ENCODE results near the gene RPL36.
"Not testable (repeated sequence)": the region's sequence is repeated elsewhere in the genome, so short reads cannot be mapped to it uniquely, and the experiment has no call there.

The RPL36 gene

DNA sequence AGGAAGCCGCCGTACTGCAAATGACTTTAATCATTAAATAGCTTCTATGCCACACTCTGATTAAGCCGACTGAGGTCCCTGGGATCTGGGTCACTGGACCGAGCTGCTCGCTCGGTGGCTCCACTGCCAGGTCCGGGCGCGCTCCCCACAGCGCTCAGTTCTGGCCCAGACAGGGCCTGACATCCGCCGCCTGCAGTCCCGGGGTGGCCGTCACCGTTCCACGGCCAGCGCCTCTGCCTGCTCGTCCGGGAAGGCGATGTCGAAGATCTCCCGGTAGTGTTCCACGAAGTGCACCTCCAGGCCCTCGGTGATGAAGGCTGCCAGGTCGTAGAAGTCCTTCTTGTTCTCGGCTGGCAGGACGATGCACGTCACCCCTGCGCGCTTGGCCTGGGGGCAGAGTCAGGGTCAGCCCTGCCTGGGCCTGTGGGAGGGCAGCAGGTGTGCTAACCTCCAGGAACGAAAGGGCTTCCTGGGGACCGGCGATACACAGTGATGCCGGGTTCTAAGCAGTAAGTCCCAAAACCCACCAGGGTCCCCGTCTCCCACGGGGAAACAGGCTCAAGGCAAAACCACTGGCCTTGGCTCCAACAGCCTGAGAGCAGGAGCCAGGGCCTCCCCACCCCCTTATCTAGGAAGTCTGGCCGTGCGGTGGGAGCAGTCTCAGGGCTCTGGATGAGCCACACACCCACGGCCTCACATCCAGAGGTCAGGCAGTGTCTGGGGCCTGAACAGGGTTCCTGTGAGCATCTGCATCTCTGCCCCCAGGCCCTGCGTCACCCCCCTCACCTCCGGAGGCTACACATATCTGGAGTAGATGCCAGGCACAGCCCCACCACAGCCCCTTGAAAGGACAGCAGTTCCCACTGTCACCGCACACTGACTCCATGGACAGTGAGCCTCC, 2.0 kb downstream of the RPL36 start:
- DNase-seq: no peak

DNA sequence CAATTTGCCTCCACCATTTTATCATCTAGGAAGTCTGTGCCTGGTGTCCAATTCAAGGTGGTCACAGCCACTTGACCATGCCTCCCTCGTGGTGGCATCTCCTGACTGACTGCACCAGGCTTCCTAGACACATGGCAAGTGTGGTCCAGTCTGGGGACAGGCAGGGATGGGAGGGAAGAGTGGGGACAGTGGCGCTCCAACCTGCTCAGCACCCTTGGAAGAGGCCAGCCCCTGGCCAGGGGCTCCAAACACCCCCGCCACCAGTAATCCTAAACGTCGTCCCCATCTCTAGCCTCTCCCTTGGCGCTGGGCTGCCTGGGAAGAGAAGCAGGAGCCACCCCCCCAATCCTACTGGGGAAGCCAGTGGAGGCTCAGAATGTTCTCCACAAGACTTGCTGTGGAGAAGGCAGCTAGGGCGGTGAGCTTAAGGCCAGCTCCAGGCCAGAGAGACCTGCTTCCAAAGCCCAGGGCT, 2.7 kb downstream of the RPL36 start:
- DNase-seq: no peak

DNA sequence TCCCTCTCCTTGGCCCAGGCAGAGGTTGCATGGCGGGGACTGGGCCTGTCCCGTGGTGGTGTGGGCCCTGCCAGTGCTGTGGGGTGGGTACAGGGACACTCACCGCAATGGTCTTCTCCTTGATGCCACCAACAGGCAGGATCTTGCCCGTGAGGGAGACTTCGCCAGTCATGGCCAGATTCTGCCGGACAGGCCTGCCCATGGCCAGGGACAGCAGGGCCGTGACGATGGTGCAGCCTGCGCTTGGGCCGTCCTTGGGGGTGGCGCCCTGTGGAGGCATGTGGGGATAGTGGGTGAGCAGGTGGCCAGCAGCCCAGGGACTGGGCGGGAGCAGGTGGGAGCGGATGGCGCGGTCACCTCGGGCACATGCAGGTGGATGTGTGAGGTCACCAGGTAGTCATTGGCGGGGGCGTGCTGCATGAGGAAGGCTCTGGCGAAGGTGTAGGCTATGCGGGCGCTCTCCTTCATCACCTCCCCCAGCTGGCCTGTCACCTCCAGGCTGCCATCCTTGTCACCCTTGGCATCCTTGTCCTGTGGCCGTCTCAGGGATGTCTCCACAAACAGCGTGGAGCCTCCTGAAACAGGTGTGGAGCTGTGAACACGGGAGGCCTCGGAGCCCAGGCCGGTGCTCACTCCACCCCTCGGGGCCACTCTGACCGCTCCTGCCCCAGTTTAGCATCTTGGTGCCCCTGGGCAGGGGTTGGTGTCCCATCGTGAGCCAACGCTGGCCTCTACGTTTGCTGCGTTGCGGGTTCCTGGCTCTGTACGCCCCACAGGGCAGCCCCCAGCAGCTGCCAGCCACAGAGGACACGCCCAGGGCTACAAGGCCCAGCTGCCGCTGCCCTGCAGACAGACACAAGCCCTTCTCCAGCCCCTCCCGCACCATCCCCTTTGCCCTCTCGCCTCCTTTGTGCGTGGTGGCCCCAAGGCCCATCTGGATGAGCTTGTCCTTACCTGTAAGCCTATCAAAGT, 3.4 kb downstream of the RPL36 start:
- no peak for DNase-seq

DNA sequence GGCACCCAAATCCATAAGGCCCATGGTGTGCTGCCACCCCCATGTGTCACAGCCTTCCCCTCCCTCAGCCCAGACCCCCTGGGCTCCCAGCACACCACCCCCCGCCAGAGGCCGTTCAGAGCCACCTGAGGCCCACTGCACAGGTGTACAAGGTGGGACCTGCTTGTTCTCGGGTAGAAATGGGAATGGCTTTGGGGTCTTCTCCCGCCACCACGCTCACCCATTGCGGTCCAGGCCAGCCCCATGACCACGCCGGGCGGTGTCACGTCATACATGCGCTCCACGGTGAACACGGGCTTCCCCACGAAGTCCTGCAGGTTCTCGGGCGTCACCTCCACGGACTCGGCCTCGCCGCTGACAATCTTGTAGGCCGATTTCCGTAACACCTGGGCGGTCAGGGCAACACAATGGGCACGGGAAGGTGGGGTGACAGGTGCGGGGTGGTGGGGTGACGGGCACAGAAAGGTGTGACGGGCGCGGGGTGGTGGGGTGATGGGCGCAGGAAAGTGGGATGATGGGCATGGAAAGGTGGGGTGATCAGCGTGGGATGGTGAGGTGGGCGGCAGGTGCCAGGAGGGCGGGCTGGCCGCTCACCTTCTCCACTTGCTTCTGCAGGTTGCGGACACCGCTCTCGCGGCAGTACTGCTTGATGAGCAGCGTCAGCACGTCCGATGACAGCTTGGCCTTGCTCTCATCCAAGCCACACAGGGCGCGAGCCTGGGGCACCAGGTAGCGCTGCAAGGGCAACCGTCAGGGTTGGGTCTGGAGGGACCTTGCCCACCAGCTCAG, 4.3 kb downstream of the RPL36 start:
- DNase-seq: no peak

DNA sequence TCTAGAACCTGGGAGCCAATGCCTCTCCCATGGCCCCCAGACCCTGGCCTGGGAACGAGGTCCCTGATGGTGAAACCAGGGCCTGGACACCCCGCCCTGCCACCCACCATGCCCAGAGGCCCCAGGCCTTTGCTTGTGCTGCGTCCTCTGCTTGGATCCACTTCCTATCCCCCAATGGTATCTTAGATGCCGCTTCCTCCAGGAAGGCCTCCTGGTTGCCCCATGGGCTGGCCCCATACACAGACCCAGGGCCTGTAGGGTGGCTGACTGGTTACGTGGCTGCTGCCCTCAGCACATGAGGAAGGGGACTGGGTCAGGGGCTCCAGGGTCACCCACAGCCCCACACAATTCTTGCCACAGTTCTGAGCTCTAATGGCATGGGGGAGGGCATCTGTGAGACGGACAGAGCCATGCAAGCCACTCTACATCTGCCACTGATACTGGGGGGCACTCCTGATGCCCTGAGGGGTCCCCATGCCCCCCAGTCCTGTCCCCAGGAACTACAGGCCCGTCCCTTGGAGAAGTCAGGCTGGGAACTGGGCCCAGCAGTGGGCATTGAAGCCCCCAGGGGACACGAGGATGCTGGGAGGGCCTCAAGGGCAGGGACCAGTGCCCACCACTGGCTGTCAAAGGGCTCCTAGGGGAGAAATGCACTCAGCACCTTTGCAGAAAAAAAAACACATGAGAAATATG, 5.0 kb downstream of the RPL36 start:
- no peak for DNase-seq

DNA sequence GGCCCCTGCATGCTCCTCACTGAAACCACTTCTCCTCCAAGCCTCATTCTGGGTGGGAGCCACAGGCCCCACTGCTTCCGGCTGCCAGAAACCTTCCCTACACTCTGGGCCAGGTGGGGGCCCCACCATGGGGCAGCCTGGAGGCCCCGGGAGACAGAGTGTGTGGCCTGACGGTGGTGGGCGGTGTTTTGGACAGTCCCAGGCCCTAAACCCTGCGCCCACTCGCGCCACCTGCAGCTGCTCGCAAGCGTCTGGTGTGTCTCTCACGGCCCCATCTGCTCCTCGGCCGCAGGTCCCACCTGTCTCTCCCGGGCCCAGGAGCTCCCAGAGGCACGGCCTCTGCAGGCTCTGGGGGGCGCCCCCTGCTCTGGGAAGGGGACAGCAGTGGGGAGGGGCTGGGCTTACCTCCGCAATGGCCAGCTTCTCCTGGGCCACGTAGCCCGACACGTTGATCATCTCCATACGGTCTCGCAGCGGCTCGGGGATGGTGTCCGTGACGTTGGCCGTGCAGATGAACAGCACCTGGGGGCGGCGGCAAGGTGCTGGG, 5.6 kb downstream of the RPL36 start:
- no peak for DNase-seq

DNA sequence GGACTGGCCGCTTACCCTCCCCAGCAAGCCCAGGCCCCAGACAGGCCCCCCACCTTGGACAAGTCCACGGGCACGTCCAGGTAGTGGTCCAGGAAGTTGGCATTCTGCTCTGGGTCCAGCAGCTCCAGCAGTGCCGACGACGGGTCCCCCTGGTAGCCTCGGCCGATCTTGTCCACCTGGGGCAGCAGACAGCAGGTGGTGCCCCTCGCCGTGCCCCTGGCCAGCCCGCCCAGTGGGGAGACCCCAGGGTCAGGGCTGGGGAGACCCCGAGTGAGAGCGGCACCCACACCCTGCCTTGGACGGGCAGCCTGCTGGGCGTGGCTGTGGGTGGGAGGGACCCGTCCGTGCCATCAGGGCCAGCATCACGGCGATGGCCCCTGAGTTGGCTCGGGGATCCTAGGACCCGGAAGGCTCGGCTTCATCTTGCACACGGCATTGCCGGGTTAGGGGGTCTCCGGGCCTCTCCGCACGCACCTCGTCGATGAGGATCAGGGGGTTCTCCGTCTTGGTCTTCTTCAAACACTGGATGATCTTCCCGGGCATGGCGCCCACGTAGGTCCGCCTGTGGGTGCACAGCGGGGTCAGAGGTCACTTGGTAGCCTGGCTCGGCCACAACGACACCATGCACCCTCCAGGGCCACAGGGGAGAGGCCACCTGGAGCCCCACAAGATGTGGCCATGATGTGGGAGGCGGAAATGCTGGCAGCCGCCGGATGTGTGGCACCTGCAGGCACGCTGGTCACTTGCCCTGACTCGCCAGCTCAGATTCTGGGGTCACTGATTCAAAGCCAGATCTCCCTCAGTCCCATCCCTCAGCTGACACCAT, 6.3 kb downstream of the RPL36 start:
- DNase-seq: no peak

DNA sequence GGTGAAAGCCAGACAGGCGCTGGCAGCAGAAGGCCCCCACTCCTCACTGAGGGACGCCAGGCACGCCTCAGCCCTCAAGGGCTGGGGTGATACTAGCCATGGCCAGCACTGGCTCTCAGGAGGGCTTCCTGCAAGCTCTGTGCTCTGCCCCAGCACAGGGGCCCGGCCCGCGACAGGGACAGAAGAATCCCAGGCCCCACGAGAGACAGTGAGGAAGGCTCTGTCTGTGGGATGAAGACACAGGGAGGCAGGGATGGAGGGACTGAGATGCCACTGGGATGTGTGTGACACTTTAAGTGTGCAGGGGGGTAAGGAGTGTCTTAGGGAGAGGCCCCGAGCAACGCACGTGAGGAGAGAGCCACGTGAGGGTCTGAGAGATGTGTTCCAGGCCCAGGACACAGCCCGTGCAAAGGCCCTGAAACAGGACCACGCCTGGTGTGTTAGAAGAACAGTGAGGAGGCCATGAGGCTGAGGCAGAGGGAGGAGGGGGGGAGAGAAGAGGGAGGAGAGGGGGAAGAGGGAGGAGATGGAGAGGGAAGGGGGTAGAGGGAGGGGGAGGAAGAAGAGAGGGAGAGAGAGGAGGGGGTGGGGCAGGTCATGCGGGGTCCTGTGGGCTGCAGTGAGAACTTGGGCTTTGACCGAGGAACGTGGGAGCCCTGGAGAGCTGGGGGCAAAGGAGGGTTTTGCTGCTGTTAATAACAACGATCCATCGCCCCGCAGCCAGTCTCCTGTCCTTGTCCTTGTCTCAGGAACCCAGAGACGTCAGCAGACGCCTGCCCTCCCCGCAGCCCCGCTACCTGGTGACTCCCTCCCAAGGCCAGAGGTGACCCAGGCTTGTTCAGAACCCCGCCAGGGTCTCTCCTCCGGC, 7.2 kb downstream of the RPL36 start:
- DNase-seq: no peak

DNA sequence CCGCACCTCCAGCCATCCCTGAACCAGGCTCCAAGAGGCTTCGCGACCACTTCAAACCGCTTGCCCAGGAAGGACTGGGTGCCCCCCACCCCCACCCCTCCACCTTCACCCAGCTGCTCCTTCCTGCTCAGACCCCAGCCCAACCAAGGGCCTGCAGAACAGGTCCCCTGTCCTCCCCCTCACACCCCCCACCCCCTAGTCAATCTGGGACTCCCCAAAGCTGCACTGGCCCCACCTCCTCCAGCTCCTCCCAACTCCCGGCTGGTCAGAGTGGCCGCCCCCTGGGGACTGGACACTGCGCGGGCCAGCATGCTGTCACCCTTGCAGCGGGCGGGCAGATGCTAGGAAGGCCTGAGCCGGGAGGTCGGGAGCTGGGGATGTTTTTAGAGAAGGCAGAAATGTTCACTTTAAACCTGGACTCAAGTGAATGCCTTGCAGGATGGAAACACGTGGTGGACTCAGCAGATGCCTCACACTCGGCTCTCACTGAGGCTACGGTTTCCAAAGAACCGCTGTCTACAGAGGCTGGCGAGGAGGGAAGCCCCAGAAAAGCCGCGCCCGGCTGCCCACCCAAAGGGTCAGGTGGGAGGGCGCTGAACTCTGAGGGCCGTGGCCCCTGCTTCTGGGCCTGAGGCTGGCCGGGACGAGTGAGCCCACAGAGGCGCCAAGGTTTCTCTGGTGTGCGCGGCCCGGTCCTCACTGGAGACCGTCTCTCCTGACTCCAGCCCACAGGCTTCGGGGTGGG, 8.0 kb downstream of the RPL36 start:
- DNase-seq: no peak

DNA sequence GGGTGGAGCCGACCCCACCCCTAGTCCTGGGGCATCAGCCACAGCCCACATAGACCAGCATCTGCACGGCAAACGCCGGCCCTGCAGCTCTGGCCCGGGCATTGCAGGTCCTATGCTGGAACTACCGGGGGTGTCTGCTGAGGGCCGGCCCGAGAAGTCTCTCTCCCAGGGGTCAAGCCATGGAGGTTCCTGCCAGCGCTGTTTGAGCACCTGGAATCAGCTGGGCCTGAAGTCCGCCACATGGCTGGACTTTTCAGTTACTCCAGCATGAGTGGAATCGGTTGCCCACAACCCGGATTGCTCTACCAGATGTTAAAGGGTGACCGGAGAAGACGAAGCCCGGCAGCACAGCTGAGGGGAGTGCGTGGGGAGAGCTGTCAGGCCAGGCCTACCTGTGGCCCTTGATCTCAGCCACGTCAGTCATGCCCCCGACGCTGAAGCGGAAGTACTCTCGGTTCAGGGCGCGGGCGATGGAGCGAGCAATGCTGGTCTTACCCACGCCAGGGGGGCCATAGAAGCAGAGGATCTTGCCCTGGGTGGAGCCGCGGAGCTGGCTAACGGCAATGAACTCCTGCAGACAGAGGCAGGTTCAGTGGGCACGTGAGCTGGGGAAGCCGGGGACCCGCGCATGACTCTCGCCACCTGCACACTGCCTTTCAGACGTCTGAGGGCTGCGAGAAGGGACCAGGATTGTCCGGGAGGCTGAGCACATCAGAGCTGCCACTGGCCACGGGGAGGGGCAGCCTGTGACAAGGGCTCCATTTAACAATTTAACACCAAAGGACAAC, 8.7 kb downstream of the RPL36 start:
- no peak for DNase-seq

DNA sequence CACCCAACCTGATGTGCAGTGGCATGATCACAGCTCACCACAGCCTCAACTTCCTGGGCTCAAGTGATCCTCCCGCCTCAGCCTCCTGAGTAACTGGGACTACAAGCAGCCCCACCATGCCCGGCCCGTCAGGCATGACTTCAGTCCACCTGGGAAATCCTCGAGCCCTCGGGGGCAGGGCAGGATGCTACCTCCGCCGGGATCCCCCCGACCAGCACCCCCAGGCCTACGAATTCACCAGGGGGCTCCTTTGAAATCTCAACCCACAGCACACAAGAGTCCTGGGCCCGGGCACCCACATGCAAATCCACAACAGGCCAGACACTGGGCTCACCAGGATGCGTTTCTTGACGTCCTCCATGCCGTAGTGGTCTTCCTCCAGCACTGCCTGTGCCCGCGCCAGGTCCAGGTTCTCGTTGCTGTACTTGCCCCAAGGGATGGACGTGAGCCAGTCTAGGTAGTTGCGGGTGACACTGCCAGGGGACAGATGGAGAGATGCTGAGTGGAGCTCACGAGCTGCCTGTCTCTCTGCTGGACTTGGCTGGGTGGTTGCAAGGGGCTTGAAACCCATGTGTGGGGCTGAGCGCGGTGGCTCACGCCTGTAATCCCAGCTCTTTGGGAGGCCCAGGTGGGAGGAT, 10.5 kb downstream of the RPL36 start:
- DNase-seq: no peak

DNA sequence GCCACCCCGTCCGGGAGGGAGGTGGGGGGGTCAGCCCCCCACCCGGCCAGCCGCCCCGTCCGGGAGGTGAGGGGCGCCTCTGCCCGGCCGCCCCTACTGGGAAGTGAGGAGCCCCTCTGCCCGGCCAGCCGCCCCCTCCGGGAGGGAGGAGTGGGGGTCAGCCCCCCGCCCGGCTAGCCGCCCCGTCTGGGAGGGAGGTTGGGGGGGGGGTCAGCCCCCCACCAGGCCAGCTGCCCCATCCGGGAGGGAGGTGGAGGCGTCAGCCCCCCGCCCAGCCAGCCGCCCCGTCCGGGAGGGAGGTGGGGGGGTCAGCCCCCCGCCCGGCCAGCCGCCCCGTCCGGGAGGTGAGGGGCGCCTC, 11.9 kb downstream of the RPL36 start:
- not testable (repeated sequence) for DNase-seq

DNA sequence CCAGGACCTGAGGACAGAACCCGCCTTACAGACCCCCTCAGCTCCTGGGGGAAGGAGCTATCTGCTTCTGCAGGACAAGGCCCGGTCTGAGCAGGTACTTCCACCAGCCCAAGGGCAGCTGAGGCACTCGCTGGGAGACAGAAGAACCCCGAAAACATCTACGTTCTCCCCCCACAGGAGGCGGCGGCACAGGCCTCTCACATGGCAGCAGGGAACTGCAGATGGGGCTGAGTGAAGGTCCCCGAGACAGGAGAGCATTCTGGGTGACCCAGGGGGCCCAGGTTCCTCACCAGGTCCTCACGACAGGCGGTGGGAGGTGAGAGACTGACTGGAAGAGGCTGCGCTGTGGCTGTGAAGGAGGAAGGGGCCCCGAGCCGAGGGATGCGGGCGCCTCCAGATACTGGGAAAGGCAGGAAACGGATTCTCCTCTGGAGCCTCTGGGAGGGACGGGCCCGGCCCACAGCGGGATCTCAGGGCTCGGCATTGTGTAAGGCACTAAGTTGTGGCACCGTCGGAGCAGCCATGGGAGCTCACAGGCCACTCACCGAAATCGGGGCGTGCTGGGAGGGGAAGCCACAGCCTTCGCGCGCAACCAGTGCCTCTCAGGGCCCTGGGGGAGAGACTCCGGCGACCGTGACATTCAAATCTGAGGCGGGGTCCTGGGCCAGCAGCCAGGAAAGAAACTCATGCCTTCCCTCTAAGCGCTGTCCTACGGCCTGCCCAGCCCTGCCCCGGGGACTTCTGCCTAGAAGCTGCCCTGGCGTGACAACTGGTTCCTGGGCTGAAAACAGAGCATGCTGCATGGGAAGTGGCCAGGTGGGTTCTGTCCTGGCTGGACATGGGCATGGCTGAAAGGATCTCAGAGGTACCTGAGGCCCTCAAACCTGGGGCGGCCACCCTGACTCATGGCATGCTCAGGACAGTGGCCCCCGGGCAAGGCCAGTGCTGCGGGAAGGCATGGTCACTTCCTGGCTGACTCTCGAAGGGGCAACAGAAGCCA, 14.0 kb downstream of the RPL36 start:
- no peak for DNase-seq

DNA sequence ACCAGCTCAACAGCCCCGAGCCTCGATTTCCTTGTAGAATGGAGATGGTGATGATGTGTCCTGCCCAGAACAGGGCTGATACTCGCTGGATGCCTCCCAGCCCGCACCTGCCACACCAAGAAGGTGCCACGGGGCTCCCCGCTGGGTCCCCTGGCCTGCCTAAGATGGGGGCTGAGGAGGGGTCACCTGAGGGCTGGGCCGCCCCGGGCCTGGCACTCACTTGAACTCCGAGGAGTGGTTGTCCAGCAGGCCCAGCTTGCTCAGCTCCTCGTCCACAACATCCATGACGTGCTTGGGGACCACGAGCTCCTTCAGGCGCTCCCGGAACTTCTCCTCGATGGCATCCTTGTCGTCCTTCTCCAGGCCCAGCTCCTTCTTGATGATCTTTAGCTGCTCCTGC, 15.5 kb downstream of the RPL36 start:
- no peak for DNase-seq

DNA sequence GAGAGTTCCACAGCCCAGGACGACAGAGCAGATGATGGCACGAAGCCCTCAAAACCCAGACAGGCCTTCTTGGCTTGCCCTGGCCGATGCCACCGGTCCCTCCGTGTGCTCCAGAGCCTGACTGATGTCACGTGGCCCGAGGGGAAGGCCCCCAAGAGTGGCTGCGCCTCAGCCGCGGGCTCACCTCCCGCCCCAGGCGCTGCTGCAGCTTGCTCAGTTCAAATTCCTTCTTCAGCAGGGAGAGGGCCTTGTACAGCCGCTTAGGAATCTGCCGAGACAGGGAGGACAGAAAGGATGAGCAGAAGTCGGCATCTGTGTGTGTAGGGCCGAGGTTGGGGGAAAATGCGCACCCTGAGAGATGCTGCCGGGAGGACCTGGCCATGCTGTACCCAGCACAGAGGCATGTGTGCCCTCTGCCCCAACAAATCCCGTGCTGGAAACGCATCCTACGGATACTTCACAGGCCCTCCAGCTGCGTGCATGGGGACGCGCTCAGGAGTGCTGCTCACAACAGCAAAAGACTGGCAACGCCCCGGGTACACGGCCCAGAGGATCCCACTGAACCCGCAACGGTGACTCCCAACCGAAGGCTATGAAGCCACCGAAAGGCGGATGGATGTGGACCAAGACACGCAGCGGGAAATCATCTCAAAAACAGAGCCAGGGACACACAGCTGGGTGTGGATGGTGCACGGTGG, 16.9 kb downstream of the RPL36 start:
- no peak for DNase-seq
